ENCODE results near the gene SAMD11. TPM values are rescaled to one million over a fixed set of nuclear protein-coding genes. Genes with fewer than 3 reads are reported as not detected.

The SAMD11 gene
- total RNA-seq, 1 experiment from 2014 or later: 13.5 TPM

- H3K4me1 ChIP-seq (ENCODE audit: insufficient read depth, low read length): no peaks in the 10 kb centered on the region
- no peak overlapping the region for H2BK5ac ChIP-seq (ENCODE audit: insufficient read length, low read length)
- TF ChIP-seq CTCF (conservative IDR thresholded peaks at IDR 0.05): no peak
- no peak overlapping the region for H3K14ac ChIP-seq (ENCODE audit: insufficient read depth, low read length)
- no peaks in the 10 kb centered on the region for H4K20me1 ChIP-seq (ENCODE audit: control insufficient read depth, insufficient read depth, insufficient read length)
- no peak overlapping the region for H3K56ac ChIP-seq (ENCODE audit: insufficient read length, low read depth, low read length)
- no peak overlapping the region for H3K27ac ChIP-seq (ENCODE audit: insufficient read length, low read depth, low read length)
- H3K23ac ChIP-seq (ENCODE audit: insufficient read length, low read depth, low read length): no peak overlapping the region
- Mint-ChIP-seq H3K27me3 (ENCODE audit: low read depth) (peaks cover 73% of the 10 kb centered on the region), H3K36me3 (ENCODE audit: insufficient read depth in 1 of 3, low read depth in 3 of 3) (peaks cover 3 to 8% (median 4%) of the 10 kb centered on the region in 3 experiments; a peak in 4 of 7 replicates), H3K27ac (no peak overlapping the region), H3K4me1 (peaks cover 9 to 17% of the 10 kb centered on the region in 2 experiments), H3K4me3 (no peak overlapping the region; a peak in 1 of 5 replicates), H3K9me3 (peaks cover 2 to 3% of the 10 kb centered on the region in 2 experiments; a peak in 3 of 5 replicates)
- H2AFZ ChIP-seq (ENCODE audit: low read length): no peak overlapping the region
- H4K5ac ChIP-seq (ENCODE audit: insufficient read length, low read depth, low read length): no peak overlapping the region
- peaks cover 19% of the 10 kb centered on the region; the same call in 1 of the 2 replicates for H3K27me3 ChIP-seq (ENCODE audit: insufficient read depth, low read length)
- H4K8ac ChIP-seq (replicated peaks; ENCODE audit: insufficient read length, low read depth, low read length): no peak overlapping the region
- no peak overlapping the region for H3K18ac ChIP-seq (ENCODE audit: insufficient read length, low read depth, low read length)
- no peaks in the 10 kb centered on the region for H3K79me1 ChIP-seq (ENCODE audit: insufficient read depth, low read depth, low read length, poor library complexity, severe bottlenecking)
- no peak overlapping the region for H4K91ac ChIP-seq (ENCODE audit: insufficient read length, low read depth, low read length)
- peak; percentile 24 for DNase-seq
- no peak overlapping the region for H2BK15ac ChIP-seq (ENCODE audit: low read depth, low read length)
- H3K4me2 ChIP-seq (ENCODE audit: insufficient read depth, insufficient read length, low read length): no peak overlapping the region
- no peak overlapping the region for H2BK120ac ChIP-seq (ENCODE audit: low read depth, low read length, poor library complexity, severe bottlenecking)
- H3K9me3 ChIP-seq (ENCODE audit: control insufficient read depth, low read depth, low read length): no peaks in the 10 kb centered on the region
- H3K79me2 ChIP-seq (ENCODE audit: insufficient read depth, low read length): no peaks in the 10 kb centered on the region
- no peak overlapping the region for H3K9ac ChIP-seq (ENCODE audit: extremely low read depth, insufficient read length, low read length)
- no peak overlapping the region for H3T11ph ChIP-seq (ENCODE audit: low read length)
- WGBS (ENCODE audit: extremely low coverage, insufficient read length, low lambda C conversion rate): no CpG with 5 or more reads among the region's 17 CpGs
- no peak overlapping the region for H3K4ac ChIP-seq (ENCODE audit: low read depth, low read length)
- no peak overlapping the region for H2BK20ac ChIP-seq (ENCODE audit: low read depth, low read length, poor library complexity, severe bottlenecking)
- no peak overlapping the region for H2AK5ac ChIP-seq (ENCODE audit: insufficient read length, low read length)
- H3K23me2 ChIP-seq (ENCODE audit: insufficient read length, low read depth, low read length, poor library complexity, severe bottlenecking): peaks cover 6% of the 10 kb centered on the region
- H2BK12ac ChIP-seq (ENCODE audit: insufficient read length, low read depth, low read length): no peak overlapping the region
Measured at GRCh38 chr1:907611-908451, 15.9 kb upstream of the SAMD11 start.

Measured in H9 (cell line).